Loucy (cell line): ENCODE data around the gene FGF13.

ENCODE experiments used
- H2AFZ ChIP-seq: fragments of 200-600 bp; sonication (generic); 2 replicates; pipeline ENCODE4 v1.6.0; 2016; ENCODE audit warnings: antibody characterized with exemption, mild to moderate bottlenecking, low read length, moderate library complexity
- H3F3A ChIP-seq: fragments of 200-600 bp; 2 replicates; pipeline ENCODE4 v1.6.0; 2016; ENCODE audit warnings: antibody characterized with exemption, low read depth, mild to moderate bottlenecking
- H3K27me3 ChIP-seq: fragments of 200-600 bp; sonication (generic); 2 replicates; pipeline ENCODE4 v1.6.1; 2014; ENCODE audit warnings: low read length, mild to moderate bottlenecking; ENCODE audit not compliant: insufficient read depth, poor library complexity, severe bottlenecking
- H3K36me3 ChIP-seq: fragments of 200-600 bp; sonication (generic); 2 replicates; pipeline ENCODE4 v1.6.1; 2016; ENCODE audit warnings: low read length; ENCODE audit not compliant: insufficient read depth
- H3K4me1 ChIP-seq: fragments of 200-600 bp; sonication (generic); 2 replicates; pipeline ENCODE4 v1.5.1; 2014; ENCODE audit warnings: low read length, mild to moderate bottlenecking; ENCODE audit not compliant: insufficient read depth, poor library complexity, severe bottlenecking
- H3K4me2 ChIP-seq: fragments of 200-600 bp; sonication (generic); 2 replicates; pipeline ENCODE4 v1.6.0; 2014; ENCODE audit warnings: antibody characterized with exemption, low read length, low read depth, mild to moderate bottlenecking; ENCODE audit not compliant: poor library complexity, severe bottlenecking
- H3K4me3 ChIP-seq: fragments of 200-600 bp; sonication (generic); 2 replicates; pipeline ENCODE4 v1.5.1; 2014; ENCODE audit warnings: low read length, mild to moderate bottlenecking, mixed read lengths; ENCODE audit not compliant: poor library complexity, severe bottlenecking
- H3K79me2 ChIP-seq: fragments of 200-600 bp; sonication (generic); 2 replicates; pipeline ENCODE4 v1.6.1; 2014; ENCODE audit warnings: low read length; ENCODE audit not compliant: insufficient read depth
- H3K9ac ChIP-seq: fragments of 200-600 bp; sonication (generic); 2 replicates; pipeline ENCODE4 v1.6.0; 2014; ENCODE audit warnings: mild to moderate bottlenecking, low read depth, low read length, moderate library complexity; ENCODE audit not compliant: poor library complexity, severe bottlenecking
- H3K9me2 ChIP-seq: fragments of 200-600 bp; sonication (generic); replicated peaks from 2 replicates; pipeline ENCODE4 v1.6.1; 2016; ENCODE audit warnings: low read depth, low read length, mixed read lengths
- H3K9me3 ChIP-seq: fragments of 200-600 bp; sonication (generic); 2 replicates; pipeline ENCODE4 v1.6.1; 2014; ENCODE audit warnings: mild to moderate bottlenecking, antibody characterized with exemption, low read length, low read depth; ENCODE audit not compliant: insufficient read depth
- H4K20me1 ChIP-seq: fragments of 200-600 bp; sonication (generic); 2 replicates; pipeline ENCODE4 v1.6.0; 2014; ENCODE audit warnings: antibody characterized with exemption, low read length, mild to moderate bottlenecking; ENCODE audit not compliant: insufficient read depth, poor library complexity, severe bottlenecking
- CTCF ChIP-seq: fragments of 200-600 bp; sonication (generic); conservative IDR thresholded peaks from 2 replicates; pipeline ENCODE4 v1.5.1; 2014; ENCODE audit warnings: mild to moderate bottlenecking, antibody characterized with exemption, low read length
- EZH2phosphoT487 ChIP-seq: fragments of 200-600 bp; IDR thresholded peaks from 2 replicates; pipeline ENCODE4 v1.6.1; 2018; ENCODE audit warnings: antibody characterized with exemption, mild to moderate bottlenecking, moderate library complexity, borderline replicate concordance

The FGF13 gene

DNA sequence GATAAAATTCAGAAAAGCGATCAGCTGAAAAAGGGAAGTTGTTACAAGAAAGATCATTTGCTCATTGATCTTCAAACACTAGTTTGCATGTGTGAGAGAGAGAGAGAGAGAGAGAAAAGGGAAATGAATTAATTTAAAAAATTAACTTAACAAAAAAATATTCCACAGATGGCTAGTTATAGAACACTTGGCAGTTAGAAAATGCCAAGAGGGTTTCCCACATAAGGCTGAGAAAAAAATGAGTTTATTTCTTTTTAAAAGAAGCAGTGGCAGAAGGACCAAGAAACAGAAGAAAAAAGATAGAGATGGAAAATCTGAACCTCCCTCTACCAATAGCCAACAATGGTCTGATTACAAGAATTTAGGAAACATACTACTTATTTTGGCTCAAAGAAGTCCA, 47.1 kb downstream of the FGF13 start:
- Histone ChIP-seq H3K4me1 (no peaks in the 10 kb centered on the region), H3K4me3 (no peak overlapping the region), H3K4me2 (no peak overlapping the region), H2AFZ (no peak overlapping the region), H3K9me3 (no peaks in the 10 kb centered on the region), H3K79me2 (no peaks in the 10 kb centered on the region), H3K9ac (no peak overlapping the region), H3K36me3 (no peaks in the 10 kb centered on the region), H3K27me3 (no peaks in the 10 kb centered on the region), H3F3A (no peaks in the 10 kb centered on the region), H3K9me2 (no peaks in the 10 kb centered on the region), H4K20me1 (no peaks in the 10 kb centered on the region)
- TF ChIP-seq CTCF (no peak), EZH2phosphoT487 (no peak)

DNA sequence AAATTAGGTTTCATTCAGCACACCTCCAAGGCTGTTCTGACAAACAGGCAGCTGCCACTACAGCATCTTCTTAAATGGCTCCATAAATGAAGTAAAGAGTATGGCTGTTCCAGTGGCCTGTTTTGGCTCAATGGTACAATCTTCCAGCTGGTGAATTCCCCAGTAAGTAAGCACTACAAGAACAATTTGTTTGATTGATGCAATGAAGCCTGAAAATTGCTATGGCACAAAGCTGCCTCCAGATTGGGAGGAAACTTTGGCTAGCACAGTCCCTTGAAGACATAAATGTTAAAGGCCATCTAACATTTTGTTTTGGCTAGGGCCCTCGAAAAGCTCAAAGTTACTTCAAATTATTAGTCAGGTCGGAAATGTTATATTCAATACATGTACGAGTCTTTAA, 47.5 kb downstream of the FGF13 start:
- TF ChIP-seq CTCF, result no peak
- no peak for TF ChIP-seq EZH2phosphoT487
- no peak overlapping the region for H3K4me3 ChIP-seq
- H3K4me2 ChIP-seq, result no peak overlapping the region
- H3K4me1 ChIP-seq, result no peaks in the 10 kb centered on the region
- H3F3A ChIP-seq, result no peaks in the 10 kb centered on the region
- H2AFZ ChIP-seq, result no peak overlapping the region
- no peak overlapping the region for H3K9ac ChIP-seq
- H3K79me2 ChIP-seq, result no peaks in the 10 kb centered on the region
- H3K9me2 ChIP-seq, result no peaks in the 10 kb centered on the region
- no peaks in the 10 kb centered on the region for H3K9me3 ChIP-seq
- H3K36me3 ChIP-seq, result no peaks in the 10 kb centered on the region
- no peaks in the 10 kb centered on the region for H4K20me1 ChIP-seq
- H3K27me3 ChIP-seq, result no peaks in the 10 kb centered on the region

GRCh38 chrX:138651494-138651893, 60.0 kb downstream of the FGF13 start:
- Histone ChIP-seq H3K9me2 (no peaks in the 10 kb centered on the region), H3K79me2 (no peaks in the 10 kb centered on the region), H4K20me1 (no peaks in the 10 kb centered on the region), H3K36me3 (no peaks in the 10 kb centered on the region), H3K27me3 (no peaks in the 10 kb centered on the region), H3K4me1 (no peaks in the 10 kb centered on the region), H3K4me2 (no peak overlapping the region), H3K9me3 (no peaks in the 10 kb centered on the region), H2AFZ (no peak overlapping the region), H3F3A (no peaks in the 10 kb centered on the region), H3K4me3 (no peak overlapping the region), H3K9ac (no peak overlapping the region)
- TF ChIP-seq CTCF (no peak), EZH2phosphoT487 (no peak)
